Brain pericyte (primary cell): Measurements from ENCODE around the gene XXYLT1.
"Not testable (repeated sequence)": the region's sequence is repeated elsewhere in the genome, so short reads cannot be mapped to it uniquely, and the experiment has no call there.

Experiments
- DNase-seq: peaks from one replicate; pipeline ENCODE4 v3.0.0-alpha.2; 2012; ENCODE audit warnings: low read depth, low spot score

Gene XXYLT1

GRCh38 chr3:195064300-195064931, 206.5 kb downstream of the XXYLT1 start:
- DNase-seq: no peak

GRCh38 chr3:195063581-195064193, 207.3 kb downstream of the XXYLT1 start:
- DNase-seq: no peak

- DNase-seq: no peak
Observed at GRCh38 chr3:195062866-195063540, 208.0 kb downstream of the XXYLT1 start.

- no peak for DNase-seq
Observed at GRCh38 chr3:195061756-195062655, 209.0 kb downstream of the XXYLT1 start.

- DNase-seq: no peak
Observed at GRCh38 chr3:195060531-195061291, 210.2 kb downstream of the XXYLT1 start.

GRCh38 chr3:195060217-195060481, 210.8 kb downstream of the XXYLT1 start:
- DNase-seq: no peak

GRCh38 chr3:195059471-195060216, 211.3 kb downstream of the XXYLT1 start:
- DNase-seq: no peak

GRCh38 chr3:195059006-195059350, 212.0 kb downstream of the XXYLT1 start:
- no peak for DNase-seq

GRCh38 chr3:195058336-195059005, 212.5 kb downstream of the XXYLT1 start:
- no peak for DNase-seq

GRCh38 chr3:195057716-195058115, 213.2 kb downstream of the XXYLT1 start:
- no peak for DNase-seq

GRCh38 chr3:195056506-195056905, 214.5 kb downstream of the XXYLT1 start:
- no peak for DNase-seq

- no peak for DNase-seq
Observed at GRCh38 chr3:195054311-195054710, 216.6 kb downstream of the XXYLT1 start.

- no peak for DNase-seq
Observed at GRCh38 chr3:195052939-195053338, 218.0 kb downstream of the XXYLT1 start.

GRCh38 chr3:195050296-195050695, 220.7 kb downstream of the XXYLT1 start:
- DNase-seq: not testable (repeated sequence)

GRCh38 chr3:195048059-195048905, 222.7 kb downstream of the XXYLT1 start:
- DNase-seq: no peak

- no peak for DNase-seq
Observed at GRCh38 chr3:195047536-195047935, 223.4 kb downstream of the XXYLT1 start.

- no peak for DNase-seq
Observed at GRCh38 chr3:195046441-195046840, 224.5 kb downstream of the XXYLT1 start.

GRCh38 chr3:195045481-195046210, 225.3 kb downstream of the XXYLT1 start:
- no peak for DNase-seq

GRCh38 chr3:195044411-195044810, 226.5 kb downstream of the XXYLT1 start:
- no peak for DNase-seq
